SK-N-SH treated with all-trans-retinoic acid at 6 μM for 48 hours (cell line): ENCODE results near the gene MUTYH.
A peak's percentile ranks its signal among the peaks of the same experiment; 100 is the strongest.

Source experiments
- ATAC-seq: fragments of 200-7000 bp; cut with Tn5 transposase; 3 replicates; pipeline ENCODE4 v1.9.1; 2020; ENCODE audit warnings: mild to moderate bottlenecking, moderate library complexity
- ARNTL ChIP-seq: fragments of 450-650 bp; formaldehyde crosslinking; IDR thresholded peaks from 2 replicates; pipeline ENCODE4 v1.5.0; 2020; ENCODE audit warnings: low read depth, mild to moderate bottlenecking, moderate library complexity, borderline replicate concordance
- CREB5 ChIP-seq: fragments of 250-450 bp; sonication (Bioruptor Pico); IDR thresholded peaks from 2 replicates; pipeline ENCODE4 v1.5.1; 2020; ENCODE audit warnings: low read depth, mild to moderate bottlenecking, moderate library complexity
- ESRRG ChIP-seq: fragments of 250-450 bp; sonication (Bioruptor Pico); IDR thresholded peaks from 2 replicates; pipeline ENCODE4 v1.6.1; 2021; ENCODE audit warnings: mild to moderate bottlenecking
- ISL1 ChIP-seq: fragments of 250-450 bp; sonication (Bioruptor Pico); IDR thresholded peaks from 2 replicates; pipeline ENCODE4 v2.1.2; 2022; ENCODE audit warnings: mild to moderate bottlenecking, moderate library complexity
- TCF4 ChIP-seq: fragments of 250-450 bp; sonication (Bioruptor Pico); IDR thresholded peaks from 2 replicates; pipeline ENCODE4 v1.8.0; 2021; ENCODE audit warnings: mild to moderate bottlenecking, moderate library complexity, borderline replicate concordance
- TOX ChIP-seq: fragments of 250-450 bp; sonication (Bioruptor Pico); IDR thresholded peaks from 2 replicates; pipeline ENCODE4 v1.8.0; 2021; ENCODE audit warnings: mild to moderate bottlenecking, moderate library complexity, borderline replicate concordance
- TSHZ2 ChIP-seq: fragments of 250-450 bp; sonication (Bioruptor Pico); IDR thresholded peaks from 2 replicates; pipeline ENCODE4 v1.5.0; 2020; ENCODE audit warnings: mild to moderate bottlenecking, moderate library complexity
- ZFP3 ChIP-seq: fragments of 250-450 bp; sonication (Bioruptor Pico); IDR thresholded peaks from 2 replicates; pipeline ENCODE4 v1.5.0; 2020; ENCODE audit warnings: mild to moderate bottlenecking, moderate library complexity
- ZFP30 ChIP-seq: fragments of 450-650 bp; formaldehyde crosslinking; IDR thresholded peaks from 2 replicates; pipeline ENCODE4 v1.5.0; 2022; ENCODE audit warnings: mild to moderate bottlenecking, moderate library complexity
- ZNF70 ChIP-seq: fragments of 450-650 bp; formaldehyde crosslinking; IDR thresholded peaks from 2 replicates; pipeline ENCODE4 v1.5.0; 2020; ENCODE audit warnings: mild to moderate bottlenecking, moderate library complexity
- TF ChIP-seq, protein P1 (sequence below): fragments of 250-450 bp; sonication (Bioruptor Pico); IDR thresholded peaks from 2 replicates; pipeline ENCODE4 v1.8.0; 2020; ENCODE audit warnings: mild to moderate bottlenecking, moderate library complexity, borderline replicate concordance
- TF ChIP-seq, protein P2 (sequence below): fragments of 250-450 bp; sonication (Bioruptor Pico); IDR thresholded peaks from 2 replicates; pipeline ENCODE4 v1.5.1; 2021; ENCODE audit warnings: mild to moderate bottlenecking, moderate library complexity

Gene MUTYH

GRCh38 chr1:45303520-45304310 is 36.5 kb downstream of the MUTYH start:
- ATAC-seq, result peak; percentile 94
- TF ChIP-seq ARNTL (CRISPR knock-in tag), result no peak
- TF ChIP-seq, protein P1, sequence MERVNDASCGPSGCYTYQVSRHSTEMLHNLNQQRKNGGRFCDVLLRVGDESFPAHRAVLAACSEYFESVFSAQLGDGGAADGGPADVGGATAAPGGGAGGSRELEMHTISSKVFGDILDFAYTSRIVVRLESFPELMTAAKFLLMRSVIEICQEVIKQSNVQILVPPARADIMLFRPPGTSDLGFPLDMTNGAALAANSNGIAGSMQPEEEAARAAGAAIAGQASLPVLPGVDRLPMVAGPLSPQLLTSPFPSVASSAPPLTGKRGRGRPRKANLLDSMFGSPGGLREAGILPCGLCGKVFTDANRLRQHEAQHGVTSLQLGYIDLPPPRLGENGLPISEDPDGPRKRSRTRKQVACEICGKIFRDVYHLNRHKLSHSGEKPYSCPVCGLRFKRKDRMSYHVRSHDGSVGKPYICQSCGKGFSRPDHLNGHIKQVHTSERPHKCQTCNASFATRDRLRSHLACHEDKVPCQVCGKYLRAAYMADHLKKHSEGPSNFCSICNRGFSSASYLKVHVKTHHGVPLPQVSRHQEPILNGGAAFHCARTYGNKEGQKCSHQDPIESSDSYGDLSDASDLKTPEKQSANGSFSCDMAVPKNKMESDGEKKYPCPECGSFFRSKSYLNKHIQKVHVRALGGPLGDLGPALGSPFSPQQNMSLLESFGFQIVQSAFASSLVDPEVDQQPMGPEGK (CRISPR knock-in tag), result peak; percentile 55; the same call in 1 of the 2 replicates
- TF ChIP-seq, protein P2, sequence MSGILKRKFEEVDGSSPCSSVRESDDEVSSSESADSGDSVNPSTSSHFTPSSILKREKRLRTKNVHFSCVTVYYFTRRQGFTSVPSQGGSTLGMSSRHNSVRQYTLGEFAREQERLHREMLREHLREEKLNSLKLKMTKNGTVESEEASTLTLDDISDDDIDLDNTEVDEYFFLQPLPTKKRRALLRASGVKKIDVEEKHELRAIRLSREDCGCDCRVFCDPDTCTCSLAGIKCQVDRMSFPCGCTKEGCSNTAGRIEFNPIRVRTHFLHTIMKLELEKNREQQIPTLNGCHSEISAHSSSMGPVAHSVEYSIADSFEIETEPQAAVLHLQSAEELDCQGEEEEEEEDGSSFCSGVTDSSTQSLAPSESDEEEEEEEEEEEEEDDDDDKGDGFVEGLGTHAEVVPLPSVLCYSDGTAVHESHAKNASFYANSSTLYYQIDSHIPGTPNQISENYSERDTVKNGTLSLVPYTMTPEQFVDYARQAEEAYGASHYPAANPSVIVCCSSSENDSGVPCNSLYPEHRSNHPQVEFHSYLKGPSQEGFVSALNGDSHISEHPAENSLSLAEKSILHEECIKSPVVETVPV (CRISPR knock-in tag), result peak; percentile 65; the same call in 1 of the 2 replicates
- no peak for TF ChIP-seq CREB5
- TF ChIP-seq ZFP3 (CRISPR knock-in tag), result 0 out of 2 replicates have a peak, but pooled peaks have one; percentile 16
- TF ChIP-seq, all 23 proteins: peak for 3

DNA sequence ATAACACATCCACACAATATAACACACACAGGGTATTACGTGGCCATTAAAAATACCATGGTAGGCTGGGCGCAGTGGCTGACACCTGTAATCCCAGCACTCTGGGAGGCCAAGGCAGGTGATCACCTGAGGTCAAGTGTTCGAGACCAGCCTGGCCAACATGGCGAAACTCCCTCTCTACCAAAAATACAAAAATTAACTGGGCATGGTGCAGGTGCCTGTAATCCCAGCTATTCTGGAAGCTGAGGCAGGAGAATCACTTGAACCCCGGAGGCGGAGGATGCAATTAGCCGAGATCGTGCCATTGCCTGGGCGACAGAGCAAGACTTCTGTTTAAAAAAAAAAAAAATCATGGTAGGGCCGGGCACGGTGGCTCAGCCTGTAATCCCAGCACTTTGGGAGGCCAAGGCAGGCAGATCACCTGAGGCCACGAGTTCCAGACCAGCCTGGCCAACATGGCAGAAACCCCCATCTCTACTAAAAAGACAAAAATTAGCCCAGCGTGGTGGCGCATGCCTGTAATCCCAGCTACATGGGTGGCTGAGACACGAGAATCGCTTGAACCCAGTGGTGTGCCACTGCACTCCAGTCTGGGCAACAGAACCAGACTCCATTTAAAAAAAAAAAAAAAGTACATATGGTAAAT is 37.6 kb downstream of the MUTYH start:
- TF ChIP-seq ZFP30 (no peak), ZNF70 (CRISPR knock-in tag) (no peak), TCF4 (CRISPR knock-in tag) (no peak), ESRRG (CRISPR knock-in tag) (no peak)
- TF ChIP-seq, protein P1 (CRISPR knock-in tag), result no peak
- ATAC-seq, result no peak

- no peak for ATAC-seq
- no peak for TF ChIP-seq ISL1 (CRISPR knock-in tag)
- no peak for TF ChIP-seq TOX (CRISPR knock-in tag)
- TF ChIP-seq, protein P1 (CRISPR knock-in tag), result no peak
- no peak for TF ChIP-seq CREB5
- TF ChIP-seq TSHZ2, result no peak
Observed at GRCh38 chr1:45300669-45300997, 39.6 kb downstream of the MUTYH start.
